Fibroblast of skin of abdomen (primary cell): Measurements from ENCODE around the gene DUSP7.
"Not testable (repeated sequence)": the region's sequence is repeated elsewhere in the genome, so short reads cannot be mapped to it uniquely, and the experiment has no call there.

ENCODE experiments used
- DNase-seq: peaks from one replicate; pipeline ENCODE4 v3.0.0-alpha.2; 2013

Gene DUSP7

GRCh38 chr3:52046186-52046901 is 10.0 kb downstream of the DUSP7 start:
- peak; percentile 98 for DNase-seq

GRCh38 chr3:52044869-52045619 is 11.3 kb downstream of the DUSP7 start:
- DNase-seq = no peak

- no peak for DNase-seq
Observed at GRCh38 chr3:52043750-52044149, 12.6 kb downstream of the DUSP7 start.

- DNase-seq = not testable (repeated sequence)
Observed at GRCh38 chr3:52043039-52043438, 13.3 kb downstream of the DUSP7 start.

GRCh38 chr3:52041118-52041731 is 15.1 kb downstream of the DUSP7 start:
- no peak for DNase-seq

- DNase-seq = no peak
Observed at GRCh38 chr3:52040600-52040999, 15.8 kb downstream of the DUSP7 start.

GRCh38 chr3:52039846-52040245 is 16.5 kb downstream of the DUSP7 start:
- no peak for DNase-seq

GRCh38 chr3:52039426-52039825 is 16.9 kb downstream of the DUSP7 start:
- DNase-seq = no peak

- DNase-seq = no peak
Observed at GRCh38 chr3:52038227-52038626, 18.1 kb downstream of the DUSP7 start.

GRCh38 chr3:52037291-52037690 is 19.1 kb downstream of the DUSP7 start:
- DNase-seq = no peak

GRCh38 chr3:52036829-52037228 is 19.5 kb downstream of the DUSP7 start:
- DNase-seq = no peak

- DNase-seq = no peak
Observed at GRCh38 chr3:52036222-52036694, 20.1 kb downstream of the DUSP7 start.

GRCh38 chr3:52034651-52035050 is 21.7 kb downstream of the DUSP7 start:
- no peak for DNase-seq

- no peak for DNase-seq
Observed at GRCh38 chr3:52034212-52034611, 22.2 kb downstream of the DUSP7 start.

GRCh38 chr3:52033748-52034147 is 22.6 kb downstream of the DUSP7 start:
- not testable (repeated sequence) for DNase-seq

GRCh38 chr3:52032702-52033408 is 23.5 kb downstream of the DUSP7 start:
- no peak for DNase-seq

GRCh38 chr3:52031896-52032295 is 24.5 kb downstream of the DUSP7 start:
- no peak for DNase-seq

GRCh38 chr3:52030714-52031310 is 25.6 kb downstream of the DUSP7 start:
- DNase-seq = no peak

- DNase-seq = no peak
Observed at GRCh38 chr3:52029535-52029934, 26.8 kb downstream of the DUSP7 start.

GRCh38 chr3:52029053-52029452 is 27.3 kb downstream of the DUSP7 start:
- DNase-seq = no peak

- DNase-seq = no peak
Observed at GRCh38 chr3:52028572-52028971, 27.8 kb downstream of the DUSP7 start.

GRCh38 chr3:52026041-52026440 is 30.3 kb downstream of the DUSP7 start:
- DNase-seq = no peak

- no peak for DNase-seq
Observed at GRCh38 chr3:52025453-52025852, 30.9 kb downstream of the DUSP7 start.
